ENCODE data around the gene NLGN2.

Gene NLGN2

GRCh38 chr17:7380321-7380720, 27.3 kb upstream of the NLGN2 start:
- WGBS, result 79% methylated on average over 7 of the region's 7 CpGs
- Histone ChIP-seq H3K4me1 (ENCODE audit: insufficient read depth, low read length) (no peaks in the 10 kb centered on the region), H3K36me3 (ENCODE audit: insufficient read depth, low read length) (no peaks in the 10 kb centered on the region), H3K4me3 (ENCODE audit: low read length) (peak overlapping the region; percentile 54), H3K9ac (ENCODE audit: low read depth, low read length) (peak overlapping the region; percentile 39; the same call in 1 of the 2 replicates), H3K27ac (ENCODE audit: low read depth, low read length) (no peak overlapping the region), H3K27me3 (ENCODE audit: insufficient read depth, low read length) (peaks cover 42% of the 10 kb centered on the region), H3K9me3 (ENCODE audit: insufficient read depth, low read depth, low read length) (peaks cover 7% of the 10 kb centered on the region; the same call in 1 of the 2 replicates)

- peaks cover 42% of the 10 kb centered on the region for H3K27me3 ChIP-seq (ENCODE audit: insufficient read depth, low read length)
These were observed 26.6 kb upstream of the NLGN2 start, which contains the start of gene TNK1 for GRCh38 chr17:7380855-7381683. Gene TNK1, plus strand, starts transcription at chr17:7381089. Its CDS starts 1,838 bp downstream, at chr17:7382927.

GRCh38 chr17:7382901-7383300, 24.7 kb upstream of the NLGN2 start:
- Histone ChIP-seq H3K27me3 (ENCODE audit: insufficient read depth, low read length) (peaks cover 42% of the 10 kb centered on the region), H3K4me3 (ENCODE audit: low read length) (no peak overlapping the region), H3K4me1 (ENCODE audit: insufficient read depth, low read length) (no peaks in the 10 kb centered on the region), H3K9ac (ENCODE audit: low read depth, low read length) (no peak overlapping the region), H3K36me3 (ENCODE audit: insufficient read depth, low read length) (0 out of 2 replicates have a peak, but pooled peaks cover 4% of the 10 kb centered on the region), H3K27ac (ENCODE audit: low read depth, low read length) (no peak overlapping the region), H3K9me3 (ENCODE audit: insufficient read depth, low read depth, low read length) (peaks cover 7% of the 10 kb centered on the region; the same call in 1 of the 2 replicates)
- WGBS, result 93% methylated on average over 10 of the region's 10 CpGs

More at GRCh38 chr17:7380855-7381683, 26.6 kb upstream of the NLGN2 start, which contains the start of gene TNK1:
- WGBS, result 4% methylated on average over 51 of the region's 52 CpGs
- Histone ChIP-seq H3K4me1 (ENCODE audit: insufficient read depth, low read length) (no peaks in the 10 kb centered on the region), H3K36me3 (ENCODE audit: insufficient read depth, low read length) (no peaks in the 10 kb centered on the region), H3K9me3 (ENCODE audit: insufficient read depth, low read depth, low read length) (peaks cover 7% of the 10 kb centered on the region; the same call in 1 of the 2 replicates), H3K9ac (ENCODE audit: low read depth, low read length) (peak within 1 kb of the TSS; percentile 39; the same call in 1 of the 2 replicates), H3K4me3 (ENCODE audit: low read length) (peak within 1 kb of the TSS; percentile 54), H3K27ac (ENCODE audit: low read depth, low read length) (no peak within 1 kb of the TSS)

GRCh38 chr17:7383371-7383741, 24.3 kb upstream of the NLGN2 start:
- Histone ChIP-seq H3K27ac (ENCODE audit: low read depth, low read length) (no peak overlapping the region), H3K4me3 (ENCODE audit: low read length) (peak overlapping the region; percentile 56), H3K36me3 (ENCODE audit: insufficient read depth, low read length) (peaks cover 6% of the 10 kb centered on the region; the same call in 1 of the 2 replicates), H3K4me1 (ENCODE audit: insufficient read depth, low read length) (no peaks in the 10 kb centered on the region), H3K9me3 (ENCODE audit: insufficient read depth, low read depth, low read length) (peaks cover 7% of the 10 kb centered on the region; the same call in 1 of the 2 replicates), H3K27me3 (ENCODE audit: insufficient read depth, low read length) (peaks cover 42% of the 10 kb centered on the region), H3K9ac (ENCODE audit: low read depth, low read length) (no peak overlapping the region)
- WGBS, result 88% methylated on average over 11 of the region's 11 CpGs

- H3K27ac ChIP-seq (ENCODE audit: low read depth, low read length), result no peak overlapping the region
- peak overlapping the region; percentile 56 for H3K4me3 ChIP-seq (ENCODE audit: low read length)
- peaks cover 42% of the 10 kb centered on the region for H3K27me3 ChIP-seq (ENCODE audit: insufficient read depth, low read length)
- 13% methylated on average over 65 of the region's 65 CpGs for WGBS
- no peaks in the 10 kb centered on the region for H3K4me1 ChIP-seq (ENCODE audit: insufficient read depth, low read length)
- peak overlapping the region; percentile 35; the same call in 1 of the 2 replicates for H3K9ac ChIP-seq (ENCODE audit: low read depth, low read length)
- H3K9me3 ChIP-seq (ENCODE audit: insufficient read depth, low read depth, low read length), result peaks cover 7% of the 10 kb centered on the region; the same call in 1 of the 2 replicates
- H3K36me3 ChIP-seq (ENCODE audit: insufficient read depth, low read length), result peaks cover 12% of the 10 kb centered on the region; the same call in 1 of the 2 replicates
These were observed 23.7 kb upstream of the NLGN2 start for GRCh38 chr17:7383742-7384488.

GRCh38 chr17:7384489-7385081, 23.1 kb upstream of the NLGN2 start:
- Histone ChIP-seq H3K27me3 (ENCODE audit: insufficient read depth, low read length) (peaks cover 41% of the 10 kb centered on the region), H3K4me1 (ENCODE audit: insufficient read depth, low read length) (no peaks in the 10 kb centered on the region), H3K27ac (ENCODE audit: low read depth, low read length) (no peak overlapping the region), H3K9me3 (ENCODE audit: insufficient read depth, low read depth, low read length) (0 out of 2 replicates have a peak, but pooled peaks cover 1% of the 10 kb centered on the region), H3K4me3 (ENCODE audit: low read length) (peak overlapping the region; percentile 56), H3K9ac (ENCODE audit: low read depth, low read length) (peak overlapping the region; percentile 35; the same call in 1 of the 2 replicates), H3K36me3 (ENCODE audit: insufficient read depth, low read length) (peaks cover 19% of the 10 kb centered on the region)
- 45% methylated on average over 23 of the region's 23 CpGs for WGBS

GRCh38 chr17:7388856-7389255, 18.8 kb upstream of the NLGN2 start:
- Histone ChIP-seq H3K27me3 (ENCODE audit: insufficient read depth, low read length) (peaks cover under 1% of the 10 kb centered on the region), H3K9ac (ENCODE audit: low read depth, low read length) (no peak overlapping the region), H3K4me1 (ENCODE audit: insufficient read depth, low read length) (no peaks in the 10 kb centered on the region), H3K27ac (ENCODE audit: low read depth, low read length) (no peak overlapping the region), H3K36me3 (ENCODE audit: insufficient read depth, low read length) (peaks cover 46% of the 10 kb centered on the region), H3K4me3 (ENCODE audit: low read length) (no peak overlapping the region), H3K9me3 (ENCODE audit: insufficient read depth, low read depth, low read length) (no peaks in the 10 kb centered on the region)
- WGBS, result 94% methylated on average over 10 of the region's 10 CpGs

GRCh38 chr17:7389924-7390910, 17.4 kb upstream of the NLGN2 start:
- WGBS, result 67% methylated on average over 18 of the region's 19 CpGs
- H3K27me3 ChIP-seq (ENCODE audit: insufficient read depth, low read length), result no peaks in the 10 kb centered on the region
- H3K4me1 ChIP-seq (ENCODE audit: insufficient read depth, low read length), result no peaks in the 10 kb centered on the region
- peaks cover 46% of the 10 kb centered on the region for H3K36me3 ChIP-seq (ENCODE audit: insufficient read depth, low read length)
- H3K4me3 ChIP-seq (ENCODE audit: low read length), result no peak overlapping the region
- H3K27ac ChIP-seq (ENCODE audit: low read depth, low read length), result no peak overlapping the region
- H3K9ac ChIP-seq (ENCODE audit: low read depth, low read length), result no peak overlapping the region
- no peaks in the 10 kb centered on the region for H3K9me3 ChIP-seq (ENCODE audit: insufficient read depth, low read depth, low read length)

- no peak overlapping the region for H3K9ac ChIP-seq (ENCODE audit: low read depth, low read length)
- 79% methylated on average over 2 of the region's 2 CpGs for WGBS
- H3K27me3 ChIP-seq (ENCODE audit: insufficient read depth, low read length), result no peaks in the 10 kb centered on the region
- peaks cover 46% of the 10 kb centered on the region for H3K36me3 ChIP-seq (ENCODE audit: insufficient read depth, low read length)
- no peak overlapping the region for H3K4me3 ChIP-seq (ENCODE audit: low read length)
- no peaks in the 10 kb centered on the region for H3K4me1 ChIP-seq (ENCODE audit: insufficient read depth, low read length)
- H3K27ac ChIP-seq (ENCODE audit: low read depth, low read length), result no peak overlapping the region
- H3K9me3 ChIP-seq (ENCODE audit: insufficient read depth, low read depth, low read length), result no peaks in the 10 kb centered on the region
These were observed 16.3 kb upstream of the NLGN2 start for GRCh38 chr17:7391307-7391706.

Data from HUES64 (cell line).